Right lung (tissue), 5 donors: ENCODE measurements around the gene GNG13. TPM values are rescaled to one million over a fixed set of nuclear protein-coding genes. Genes with fewer than 3 reads are reported as not detected.
"Not testable (repeated sequence)": the region's sequence is repeated elsewhere in the genome, so short reads cannot be mapped to it uniquely, and the experiment has no call there.

ENCODE experiments used
- DNase-seq, 2 donors: peaks; one replicate each; pipeline ENCODE4 v3.0.0-alpha.2; 2013
- polyA plus RNA-seq, 5 donors: library from polyadenylated mRNA; unstranded; fragments of 120-200 nt; gene quantifications; one replicate each; pipeline versions ENCODE4 v1.2.1 to v1.2.3, GENCODE V29; 2013; ENCODE audit warnings: inconsistent platforms in 1 of 5, low replicate concordance in 1 of 5; ENCODE audit not compliant: insufficient read length in 5 of 5, insufficient read depth in 1 of 5

GNG13 gene
- polyA plus RNA-seq, 5 donors, result 0.10 TPM; not detected in 4

- DNase-seq, result no peak
These were observed 21.5 kb downstream of the GNG13 start for GRCh38 chr16:778909-779527.

- DNase-seq, result no peak
These were observed 22.1 kb downstream of the GNG13 start for GRCh38 chr16:778447-778846.

- no peak for DNase-seq
These were observed 22.7 kb downstream of the GNG13 start for GRCh38 chr16:777826-778225.

- DNase-seq, result no peak
These were observed 23.7 kb downstream of the GNG13 start for GRCh38 chr16:776824-777223.

- DNase-seq, result not testable (repeated sequence)
These were observed 24.2 kb downstream of the GNG13 start for GRCh38 chr16:776298-776697.

- no peak for DNase-seq
These were observed 25.2 kb downstream of the GNG13 start for GRCh38 chr16:775236-775796.

GRCh38 chr16:774086-775001, 26.2 kb downstream of the GNG13 start:
- no peak for DNase-seq

GRCh38 chr16:772959-773358, 27.6 kb downstream of the GNG13 start:
- DNase-seq, result no peak

- no peak for DNase-seq
These were observed 30.1 kb downstream of the GNG13 start for GRCh38 chr16:770411-770810.

GRCh38 chr16:769934-770333, 30.6 kb downstream of the GNG13 start:
- no peak for DNase-seq

- no peak for DNase-seq
These were observed 31.2 kb downstream of the GNG13 start for GRCh38 chr16:769184-769784.

GRCh38 chr16:768428-768827, 32.1 kb downstream of the GNG13 start:
- DNase-seq, result no peak

- no peak for DNase-seq
These were observed 32.7 kb downstream of the GNG13 start for GRCh38 chr16:767743-768235.

- no peak for DNase-seq
These were observed 33.5 kb downstream of the GNG13 start for GRCh38 chr16:766820-767640.

- no peak for DNase-seq
These were observed 34.3 kb downstream of the GNG13 start for GRCh38 chr16:766008-766819.

GRCh38 chr16:765488-765865, 35.1 kb downstream of the GNG13 start:
- no peak for DNase-seq

GRCh38 chr16:764848-765487, 35.6 kb downstream of the GNG13 start:
- DNase-seq, result no peak

- no peak for DNase-seq
These were observed 36.3 kb downstream of the GNG13 start for GRCh38 chr16:764184-764750.

- no peak for DNase-seq
These were observed 37.0 kb downstream of the GNG13 start for GRCh38 chr16:763369-764183.
